Activated CD4-positive, alpha-beta T cell treated with anti-CD3 and anti-CD28 coated beads, Interleukin-2, amount 50 U/mL, for 4 hours (primary cell): ENCODE data around the gene CREG2.
"Not testable (repeated sequence)": the region's sequence is repeated elsewhere in the genome, so short reads cannot be mapped to it uniquely, and the experiment has no call there.

Experiments
- DNase-seq, 2 experiments: peaks; one replicate each; pipeline ENCODE4 v3.0.0-alpha.2; 2020

CREG2 gene

GRCh38 chr2:101341421-101341820 lies 45.9 kb downstream of the CREG2 start:
- DNase-seq: peak in 1 of 2 experiments; percentile 13

GRCh38 chr2:101340141-101340551 lies 47.2 kb downstream of the CREG2 start:
- DNase-seq: no peak

GRCh38 chr2:101339266-101339880 lies 47.9 kb downstream of the CREG2 start:
- DNase-seq: no peak

GRCh38 chr2:101337877-101338276 lies 49.4 kb downstream of the CREG2 start:
- no peak for DNase-seq

GRCh38 chr2:101332885-101333766 lies 54.2 kb downstream of the CREG2 start:
- DNase-seq: no peak

GRCh38 chr2:101331202-101331601 lies 56.1 kb downstream of the CREG2 start:
- DNase-seq: no peak

GRCh38 chr2:101330253-101330933 lies 56.9 kb downstream of the CREG2 start:
- DNase-seq: peak; percentile 31 to 37

- DNase-seq: no peak
Observed at GRCh38 chr2:101329026-101329425, 58.3 kb downstream of the CREG2 start.

- no peak for DNase-seq
Observed at GRCh38 chr2:101328474-101329007, 58.8 kb downstream of the CREG2 start.

- no peak for DNase-seq
Observed at GRCh38 chr2:101327863-101328394, 59.4 kb downstream of the CREG2 start.

GRCh38 chr2:101325425-101325824 lies 61.9 kb downstream of the CREG2 start:
- no peak for DNase-seq

- not testable (repeated sequence) for DNase-seq
Observed at GRCh38 chr2:101316568-101316967, 70.7 kb downstream of the CREG2 start.

GRCh38 chr2:101311696-101312017 lies 75.6 kb downstream of the CREG2 start:
- no peak for DNase-seq

- no peak for DNase-seq
Observed at GRCh38 chr2:101310834-101311695, 76.2 kb downstream of the CREG2 start.

GRCh38 chr2:101310090-101310833 lies 77.0 kb downstream of the CREG2 start:
- no peak for DNase-seq

GRCh38 chr2:101308432-101309210 lies 78.7 kb downstream of the CREG2 start, which contains the start of gene RNF149:
Gene RNF149 (minus strand): TSS chr2:101308701. CDS start chr2:101308588, 113 bp downstream.
- peak; percentile 85 for DNase-seq

- DNase-seq: peak in 1 of 2 experiments; percentile 35
Observed at GRCh38 chr2:101307950-101308431, 79.3 kb downstream of the CREG2 start.

- DNase-seq: no peak
Observed at GRCh38 chr2:101307503-101307902, 79.8 kb downstream of the CREG2 start.

GRCh38 chr2:101306410-101306809 lies 80.9 kb downstream of the CREG2 start:
- DNase-seq: no peak

- no peak for DNase-seq
Observed at GRCh38 chr2:101305492-101306078, 81.7 kb downstream of the CREG2 start.
